ENCODE results near the gene CXXC5.

CXXC5 gene

GRCh38 chr5:139682016-139682975 is 34.1 kb downstream of the CXXC5 start:
- intact Hi-C loops (cut with DNase I; ENCODE audit: low total_unique reads), result no loop called here
- no peak for DNase-seq
- TF ChIP-seq, protein P1, sequence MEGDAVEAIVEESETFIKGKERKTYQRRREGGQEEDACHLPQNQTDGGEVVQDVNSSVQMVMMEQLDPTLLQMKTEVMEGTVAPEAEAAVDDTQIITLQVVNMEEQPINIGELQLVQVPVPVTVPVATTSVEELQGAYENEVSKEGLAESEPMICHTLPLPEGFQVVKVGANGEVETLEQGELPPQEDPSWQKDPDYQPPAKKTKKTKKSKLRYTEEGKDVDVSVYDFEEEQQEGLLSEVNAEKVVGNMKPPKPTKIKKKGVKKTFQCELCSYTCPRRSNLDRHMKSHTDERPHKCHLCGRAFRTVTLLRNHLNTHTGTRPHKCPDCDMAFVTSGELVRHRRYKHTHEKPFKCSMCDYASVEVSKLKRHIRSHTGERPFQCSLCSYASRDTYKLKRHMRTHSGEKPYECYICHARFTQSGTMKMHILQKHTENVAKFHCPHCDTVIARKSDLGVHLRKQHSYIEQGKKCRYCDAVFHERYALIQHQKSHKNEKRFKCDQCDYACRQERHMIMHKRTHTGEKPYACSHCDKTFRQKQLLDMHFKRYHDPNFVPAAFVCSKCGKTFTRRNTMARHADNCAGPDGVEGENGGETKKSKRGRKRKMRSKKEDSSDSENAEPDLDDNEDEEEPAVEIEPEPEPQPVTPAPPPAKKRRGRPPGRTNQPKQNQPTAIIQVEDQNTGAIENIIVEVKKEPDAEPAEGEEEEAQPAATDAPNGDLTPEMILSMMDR (IDR thresholded peaks at IDR 0.05), result no peak
- Histone ChIP-seq H3K4me3 (no peak overlapping the region), H3K27me3 (no peaks in the 10 kb centered on the region), H3K27ac (no peak overlapping the region), H3K9me3 (no peaks in the 10 kb centered on the region), H3K36me3 (peaks cover 22 to 47% (median 41%) of the 10 kb centered on the region in 3 donors), H3K4me1 (peaks cover 0 to 47% (median 35%) of the 10 kb centered on the region in 4 donors)

DNA sequence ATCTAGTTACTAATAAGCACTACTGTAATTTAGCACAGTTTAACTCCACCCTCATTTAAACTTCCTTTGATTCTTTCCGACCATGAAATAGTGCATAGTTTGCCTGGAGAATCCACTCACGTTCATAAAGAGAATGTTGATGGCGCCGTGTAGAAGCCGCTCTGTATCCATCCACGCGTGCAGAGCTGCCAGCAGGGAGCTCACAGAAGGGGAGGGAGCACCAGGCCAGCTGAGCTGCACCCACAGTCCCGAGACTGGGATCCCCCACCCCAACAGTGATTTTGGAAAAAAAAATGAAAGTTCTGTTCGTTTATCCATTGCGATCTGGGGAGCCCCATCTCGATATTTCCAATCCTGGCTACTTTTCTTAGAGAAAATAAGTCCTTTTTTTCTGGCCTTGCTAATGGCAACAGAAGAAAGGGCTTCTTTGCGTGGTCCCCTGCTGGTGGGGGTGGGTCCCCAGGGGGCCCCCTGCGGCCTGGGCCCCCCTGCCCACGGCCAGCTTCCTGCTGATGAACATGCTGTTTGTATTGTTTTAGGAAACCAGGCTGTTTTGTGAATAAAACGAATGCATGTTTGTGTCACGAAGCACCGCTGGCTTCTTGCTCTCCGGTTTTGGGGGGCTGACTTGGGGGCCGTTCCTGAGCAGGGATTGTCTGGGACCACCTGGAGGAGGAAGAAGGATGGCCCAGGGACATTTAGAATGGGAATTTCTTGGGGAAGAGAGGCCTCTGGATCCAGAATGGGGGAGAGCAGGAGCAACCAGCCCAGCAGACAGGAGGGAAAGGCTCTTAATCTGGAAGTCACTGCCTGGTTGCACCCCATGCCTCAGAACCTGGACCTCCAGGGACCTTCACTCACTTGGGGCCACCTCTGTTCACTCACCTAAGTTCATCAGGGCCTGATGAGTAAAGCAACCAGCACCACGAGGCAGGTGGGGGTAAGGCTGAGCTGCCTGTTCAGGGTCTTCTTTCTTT is 35.4 kb downstream of the CXXC5 start:
- Histone ChIP-seq H3K36me3 (peaks cover 22 to 47% (median 41%) of the 10 kb centered on the region in 3 donors), H3K9me3 (no peaks in the 10 kb centered on the region), H3K4me1 (peaks cover 0 to 47% (median 30%) of the 10 kb centered on the region in 4 donors), H3K27ac (no peak overlapping the region), H3K4me3 (no peak overlapping the region), H3K27me3 (no peaks in the 10 kb centered on the region)
- DNase-seq, result no peak
- TF ChIP-seq, protein P1 (IDR thresholded peaks at IDR 0.05), result no peak
- intact Hi-C loops (cut with DNase I; ENCODE audit: low total_unique reads), result no loop called here

GRCh38 chr5:139684350-139684880 is 36.3 kb downstream of the CXXC5 start:
- peak overlapping the region in 1 of 2 donors; percentile 45 for H3K27ac ChIP-seq
- no peak for DNase-seq
- no peaks in the 10 kb centered on the region for H3K9me3 ChIP-seq
- intact Hi-C loops (cut with DNase I; ENCODE audit: low total_unique reads), result no loop called here
- TF ChIP-seq, protein P1 (IDR thresholded peaks at IDR 0.05), result no peak
- H3K27me3 ChIP-seq, result no peaks in the 10 kb centered on the region
- H3K4me1 ChIP-seq, result peaks cover 0 to 47% (median 31%) of the 10 kb centered on the region in 4 donors
- H3K4me3 ChIP-seq, result no peak overlapping the region
- H3K36me3 ChIP-seq, result peaks cover 22 to 47% (median 41%) of the 10 kb centered on the region in 3 donors

GRCh38 chr5:139684881-139685749 is 37.0 kb downstream of the CXXC5 start:
- no peak overlapping the region for H3K4me3 ChIP-seq
- intact Hi-C loops (cut with DNase I; ENCODE audit: low total_unique reads), result no loop called here
- H3K36me3 ChIP-seq, result peaks cover 22 to 41% (median 36%) of the 10 kb centered on the region in 3 donors
- DNase-seq, result no peak
- peak overlapping the region in 1 of 2 donors; percentile 45 for H3K27ac ChIP-seq
- peaks cover 0 to 53% (median 38%) of the 10 kb centered on the region in 4 donors for H3K4me1 ChIP-seq
- TF ChIP-seq, protein P1 (IDR thresholded peaks at IDR 0.05), result no peak
- no peaks in the 10 kb centered on the region for H3K27me3 ChIP-seq
- no peaks in the 10 kb centered on the region for H3K9me3 ChIP-seq
